GM12872 (cell line): ENCODE results near the gene DLL1.

Experiments used
- TF ChIP-seq, protein P1 (sequence below): IDR thresholded peaks from 3 replicates; pipeline ENCODE4 v1.5.1; 2011; ENCODE audit warnings: low read depth, mild to moderate bottlenecking, low read length, moderate library complexity; ENCODE audit not compliant: insufficient read depth

Gene DLL1

DNA sequence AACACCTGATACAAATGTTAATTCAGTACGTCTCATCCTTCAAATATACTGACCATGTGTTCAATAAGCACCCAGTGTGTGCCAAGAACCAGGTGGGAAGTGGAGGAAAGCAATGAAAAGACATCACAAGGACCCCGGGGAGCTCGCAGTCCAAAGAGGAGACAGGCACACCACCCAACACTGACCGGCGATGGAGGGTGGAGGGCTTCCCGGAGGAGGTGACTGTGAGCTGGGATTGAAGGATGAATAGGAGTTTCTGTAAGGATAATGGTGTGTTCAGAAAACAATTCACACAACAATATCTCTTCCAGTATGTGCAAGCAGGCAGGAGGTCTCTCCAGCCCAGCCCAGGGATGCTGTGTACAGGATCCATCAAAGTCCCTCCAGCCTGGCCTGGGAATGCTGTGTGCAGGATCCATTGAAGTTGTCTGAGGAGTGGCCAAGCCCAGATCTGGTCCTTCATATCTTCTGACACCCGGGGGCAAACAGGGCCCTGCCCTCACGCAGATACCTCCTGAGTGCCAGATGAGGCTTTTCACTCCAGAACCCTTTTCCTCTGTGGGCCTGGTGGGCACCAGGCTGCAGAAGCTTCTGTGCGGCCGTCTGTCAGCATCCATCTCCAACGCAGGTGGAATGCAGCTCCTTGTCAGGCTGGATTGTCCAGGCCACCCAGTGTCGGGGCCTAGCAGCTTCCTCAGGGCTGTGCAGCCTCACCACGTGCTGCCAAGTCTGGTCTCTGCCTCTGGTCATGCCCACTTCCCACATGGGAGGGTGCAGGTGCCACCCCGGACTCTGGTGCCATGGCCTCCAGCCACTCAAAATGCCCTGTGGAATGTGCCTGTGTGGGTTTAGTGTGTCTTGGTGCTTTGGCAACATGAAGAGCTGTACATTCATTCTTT is 36.3 kb downstream of the DLL1 start:
- TF ChIP-seq, protein P1, sequence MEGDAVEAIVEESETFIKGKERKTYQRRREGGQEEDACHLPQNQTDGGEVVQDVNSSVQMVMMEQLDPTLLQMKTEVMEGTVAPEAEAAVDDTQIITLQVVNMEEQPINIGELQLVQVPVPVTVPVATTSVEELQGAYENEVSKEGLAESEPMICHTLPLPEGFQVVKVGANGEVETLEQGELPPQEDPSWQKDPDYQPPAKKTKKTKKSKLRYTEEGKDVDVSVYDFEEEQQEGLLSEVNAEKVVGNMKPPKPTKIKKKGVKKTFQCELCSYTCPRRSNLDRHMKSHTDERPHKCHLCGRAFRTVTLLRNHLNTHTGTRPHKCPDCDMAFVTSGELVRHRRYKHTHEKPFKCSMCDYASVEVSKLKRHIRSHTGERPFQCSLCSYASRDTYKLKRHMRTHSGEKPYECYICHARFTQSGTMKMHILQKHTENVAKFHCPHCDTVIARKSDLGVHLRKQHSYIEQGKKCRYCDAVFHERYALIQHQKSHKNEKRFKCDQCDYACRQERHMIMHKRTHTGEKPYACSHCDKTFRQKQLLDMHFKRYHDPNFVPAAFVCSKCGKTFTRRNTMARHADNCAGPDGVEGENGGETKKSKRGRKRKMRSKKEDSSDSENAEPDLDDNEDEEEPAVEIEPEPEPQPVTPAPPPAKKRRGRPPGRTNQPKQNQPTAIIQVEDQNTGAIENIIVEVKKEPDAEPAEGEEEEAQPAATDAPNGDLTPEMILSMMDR: no peak

DNA sequence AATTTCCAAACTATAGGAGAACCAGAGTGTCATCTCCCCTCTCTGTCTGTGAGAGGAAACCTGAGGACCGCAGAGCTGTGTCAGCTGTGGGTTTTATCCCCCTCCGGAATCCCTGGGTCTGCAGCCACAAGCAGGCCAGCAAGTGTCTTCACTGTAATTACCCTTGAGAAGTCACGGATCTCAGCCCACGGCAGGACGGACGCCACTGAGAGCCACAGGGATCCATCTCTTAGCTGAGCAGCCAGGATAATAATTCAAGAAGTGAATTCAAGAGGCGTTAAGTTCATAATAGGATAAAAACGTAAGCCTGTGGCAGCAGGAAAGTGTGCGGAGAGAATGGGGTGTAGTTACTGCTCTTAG is 37.0 kb downstream of the DLL1 start:
- TF ChIP-seq, protein P1: no peak

DNA sequence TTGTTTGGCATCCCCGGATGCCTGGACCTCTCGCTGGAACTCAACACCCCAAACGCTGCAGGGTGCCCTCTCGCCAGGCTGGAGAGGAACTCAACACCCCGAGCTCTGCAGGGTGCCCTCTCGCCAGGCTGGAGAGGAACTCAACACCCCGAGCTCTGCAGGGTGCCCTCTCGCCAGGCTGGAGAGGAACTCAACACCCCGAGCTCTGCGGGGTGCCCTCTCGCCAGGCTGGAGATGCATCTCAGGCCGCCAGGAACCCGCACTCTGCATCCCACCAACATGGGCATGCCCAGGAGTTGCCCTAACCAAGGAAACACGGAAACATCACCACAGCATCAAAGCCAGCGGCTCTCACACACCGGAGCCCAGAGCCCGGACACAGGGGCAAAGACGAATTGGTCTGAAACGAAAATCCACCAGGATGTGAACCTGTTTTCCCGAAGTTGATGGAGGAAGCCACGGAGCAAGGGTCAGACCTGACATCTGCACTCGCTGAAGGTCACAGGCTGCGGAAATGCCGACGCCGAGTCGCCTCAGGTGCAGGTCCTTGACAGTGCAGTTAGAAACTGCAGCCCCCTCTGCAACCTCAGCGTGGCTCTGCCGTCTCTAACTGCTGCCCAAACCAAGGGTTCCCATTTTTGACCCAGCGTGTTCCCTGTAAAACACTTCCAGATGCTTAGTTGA is 37.5 kb downstream of the DLL1 start:
- TF ChIP-seq, protein P1: no peak

DNA sequence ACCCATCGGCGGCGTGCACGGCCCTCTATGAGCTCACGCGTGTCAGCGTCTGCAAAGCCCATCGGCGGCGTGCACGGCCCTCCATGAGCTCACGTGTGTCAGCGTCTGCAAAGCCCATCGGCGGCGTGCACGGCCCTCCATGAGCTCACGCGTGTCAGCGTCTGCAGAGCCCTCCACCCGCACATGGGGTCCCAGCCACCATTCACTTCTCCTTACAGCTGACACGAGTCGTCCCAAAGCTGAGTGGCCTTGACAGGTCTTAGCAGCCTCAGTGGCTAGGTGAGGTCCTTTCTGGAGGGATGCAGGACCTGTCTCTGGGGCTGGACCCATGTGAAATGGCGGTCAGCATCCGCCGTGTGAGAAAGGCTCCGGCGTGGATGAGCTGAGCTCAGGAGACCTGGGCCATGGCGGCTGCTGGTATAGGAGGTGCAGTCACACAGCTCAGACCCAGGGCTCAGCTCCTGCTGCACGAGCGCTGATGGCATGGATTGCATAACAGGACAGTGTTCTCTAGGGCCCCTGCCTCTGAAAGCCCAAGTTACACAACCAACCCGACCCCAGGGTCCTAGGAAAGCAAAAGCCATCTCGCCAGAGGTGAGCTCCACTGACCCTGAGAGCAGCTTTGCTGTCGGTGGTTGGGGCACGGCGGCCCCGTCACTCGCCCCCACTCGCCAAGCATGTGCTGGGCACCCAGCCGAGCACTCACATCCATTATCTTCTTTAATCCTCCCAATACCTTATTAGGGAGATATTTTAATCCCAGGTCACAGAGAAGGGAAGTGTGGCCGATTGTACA is 38.9 kb downstream of the DLL1 start:
- TF ChIP-seq, protein P1: no peak

DNA sequence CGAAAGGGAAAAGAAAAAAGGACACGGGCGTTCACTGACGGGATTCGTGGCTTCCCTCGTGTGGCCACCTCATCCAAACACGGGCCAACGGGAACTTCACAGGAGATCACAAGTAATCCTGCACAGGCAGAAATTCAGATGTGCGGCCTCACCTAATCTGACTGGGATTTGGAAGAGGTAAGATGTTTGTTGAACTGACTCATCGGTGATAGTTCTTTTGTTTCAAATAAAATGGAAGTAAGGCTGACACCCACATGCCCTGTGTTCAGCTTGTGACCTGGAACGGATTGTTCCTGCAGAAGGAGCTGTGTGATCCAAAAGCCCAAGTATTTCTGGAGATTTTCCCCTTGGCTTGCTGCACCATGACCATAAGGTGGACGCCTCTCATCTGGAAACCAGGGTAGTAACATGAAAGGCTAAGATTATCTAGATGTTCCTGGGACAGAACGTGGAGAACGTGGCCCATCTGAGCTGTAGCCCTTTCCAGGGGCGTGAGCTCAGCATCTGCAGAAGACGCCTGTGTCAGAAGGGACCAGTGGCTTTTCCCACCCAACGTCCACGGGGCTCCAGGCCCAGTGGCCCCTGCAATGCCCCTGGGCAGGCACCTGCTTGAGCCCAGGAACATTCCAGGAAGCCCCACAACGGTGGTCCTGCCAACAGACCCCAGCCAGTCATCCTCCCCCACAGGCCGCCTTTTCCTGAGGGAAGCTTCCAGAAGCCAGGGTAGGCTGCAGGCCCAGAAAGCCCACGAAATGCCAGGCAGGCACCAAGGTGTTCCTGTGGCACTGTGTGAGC is 39.7 kb downstream of the DLL1 start:
- TF ChIP-seq, protein P1: no peak

DNA sequence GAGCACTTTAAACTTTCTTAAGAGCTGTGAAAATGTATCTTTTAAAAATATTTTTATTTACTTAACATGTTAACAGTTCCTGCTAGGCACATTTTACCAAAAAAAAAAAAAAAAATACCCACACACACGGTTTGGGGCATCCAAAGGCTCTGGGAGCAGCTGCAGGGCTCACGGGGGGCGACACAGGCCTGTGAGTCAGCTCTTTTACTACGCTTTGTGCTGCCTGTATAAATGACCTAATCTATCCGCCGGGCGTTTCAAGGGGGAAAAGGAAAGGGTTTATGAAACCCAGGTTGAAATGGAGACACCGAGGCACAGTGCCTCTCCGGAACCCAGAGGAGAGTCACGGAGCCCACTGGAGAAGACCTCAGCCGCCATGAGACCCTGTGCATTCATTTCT is 40.4 kb downstream of the DLL1 start:
- TF ChIP-seq, protein P1: no peak
